Mesendoderm (in vitro differentiated cells): ENCODE measurements around the gene SIRPD.

Experiments used
- DNase-seq: peaks from one replicate; pipeline ENCODE4 v3.0.0; 2013
- H2AK5ac ChIP-seq: 2 replicates; pipeline ENCODE4 v1.6.1; 2013; ENCODE audit warnings: low read length, inconsistent platforms
- H2BK120ac ChIP-seq: 2 replicates; pipeline ENCODE4 v1.6.1; 2013; ENCODE audit warnings: low read depth, mild to moderate bottlenecking, low read length, moderate library complexity, mixed read lengths
- H2BK15ac ChIP-seq: replicated peaks from 2 replicates; pipeline ENCODE4 v1.6.1; 2013; ENCODE audit warnings: low read depth, mild to moderate bottlenecking, moderate library complexity
- H2BK5ac ChIP-seq: 2 replicates; pipeline ENCODE4 v1.6.1; 2013; ENCODE audit warnings: low read length, inconsistent platforms
- H3K18ac ChIP-seq: 2 replicates; pipeline ENCODE4 v1.6.1; 2013; ENCODE audit warnings: mild to moderate bottlenecking, low read length, mixed read lengths
- H3K23ac ChIP-seq: one replicate; pipeline ENCODE4 v1.6.1; 2013; ENCODE audit warnings: low read length
- H3K27ac ChIP-seq: 2 replicates; pipeline ENCODE4 v1.5.1; 2013; ENCODE audit warnings: low read depth, mild to moderate bottlenecking, inconsistent platforms, low read length, moderate library complexity
- H3K27me3 ChIP-seq: 2 replicates; pipeline ENCODE4 v1.6.1; 2013; ENCODE audit warnings: low read length, control low read depth, mild to moderate bottlenecking, inconsistent platforms; ENCODE audit not compliant: insufficient read depth, poor library complexity
- H3K36me3 ChIP-seq: 2 replicates; pipeline ENCODE4 v1.6.1; 2013; ENCODE audit warnings: low read length, inconsistent platforms; ENCODE audit not compliant: control insufficient read depth, insufficient read depth
- H3K4ac ChIP-seq: one replicate; pipeline ENCODE4 v1.6.1; 2013; ENCODE audit warnings: low read depth, mild to moderate bottlenecking, low read length, moderate library complexity
- H3K4me1 ChIP-seq: 2 replicates; pipeline ENCODE4 v1.6.1; 2013; ENCODE audit warnings: low read depth, low read length, inconsistent platforms; ENCODE audit not compliant: control insufficient read depth
- H3K4me2 ChIP-seq: 2 replicates; pipeline ENCODE4 v1.6.1; 2013; ENCODE audit warnings: low read length
- H3K4me3 ChIP-seq: 2 replicates; pipeline ENCODE4 v1.5.1; 2013; ENCODE audit warnings: mild to moderate bottlenecking, low read length
- H3K56ac ChIP-seq: one replicate; pipeline ENCODE4 v1.6.1; 2013; ENCODE audit warnings: low read length
- H3K79me1 ChIP-seq: 2 replicates; pipeline ENCODE4 v1.6.1; 2013; ENCODE audit warnings: low read length, inconsistent platforms
- H3K79me2 ChIP-seq: 2 replicates; pipeline ENCODE4 v1.6.1; 2013; ENCODE audit warnings: mild to moderate bottlenecking, low read length; ENCODE audit not compliant: control insufficient read depth, insufficient read depth
- H3K9ac ChIP-seq: 2 replicates; pipeline ENCODE4 v1.6.1; 2013; ENCODE audit warnings: low read length, inconsistent platforms
- H4K5ac ChIP-seq: one replicate; pipeline ENCODE4 v1.6.1; 2013; ENCODE audit warnings: low read length
- H4K8ac ChIP-seq: one replicate; pipeline ENCODE4 v1.6.1; 2013; ENCODE audit warnings: low read depth, mild to moderate bottlenecking, control low read depth, low read length, moderate library complexity
- WGBS: extraction: QIAGEN DNeasy Blood & Tissue Kit; methylation state at CpG from one replicate; pipeline ENCODE4 v1.1.7; 2013; ENCODE audit warnings: low lambda C conversion rate, missing lambda C conversion rate; ENCODE audit not compliant: insufficient coverage; ENCODE audit errors: extremely low coverage; 5-methylcytosine and 5-hydroxymethylcytosine counted together

The SIRPD gene

GRCh38 chr20:1509237-1509636 lies 48.3 kb downstream of the SIRPD start:
- no peaks in the 10 kb centered on the region for H3K36me3 ChIP-seq
- no peaks in the 10 kb centered on the region for H3K79me1 ChIP-seq
- H2BK15ac ChIP-seq, result no peak overlapping the region
- no peak overlapping the region for H3K4me3 ChIP-seq
- no peaks in the 10 kb centered on the region for H3K79me2 ChIP-seq
- H4K5ac ChIP-seq, result no peak overlapping the region
- H3K27me3 ChIP-seq, result no peaks in the 10 kb centered on the region
- H4K8ac ChIP-seq, result no peak overlapping the region
- no peak overlapping the region for H2BK5ac ChIP-seq
- no peak overlapping the region for H3K4ac ChIP-seq
- WGBS, result no CpG with 5 or more reads among the region's 9 CpGs
- H3K4me1 ChIP-seq, result no peaks in the 10 kb centered on the region
- H2BK120ac ChIP-seq, result no peak overlapping the region
- DNase-seq, result peak; percentile 22
- H3K9ac ChIP-seq, result no peak overlapping the region
- no peak overlapping the region for H3K27ac ChIP-seq
- H3K4me2 ChIP-seq, result no peak overlapping the region
- no peak overlapping the region for H3K23ac ChIP-seq
- H3K18ac ChIP-seq, result no peak overlapping the region
- no peak overlapping the region for H3K56ac ChIP-seq
- H2AK5ac ChIP-seq, result no peak overlapping the region

- no peak overlapping the region for H3K18ac ChIP-seq
- H3K4me1 ChIP-seq, result no peaks in the 10 kb centered on the region
- H3K27ac ChIP-seq, result no peak overlapping the region
- H4K8ac ChIP-seq, result no peak overlapping the region
- no peak overlapping the region for H2BK120ac ChIP-seq
- H3K9ac ChIP-seq, result no peak overlapping the region
- no peak overlapping the region for H2AK5ac ChIP-seq
- H3K36me3 ChIP-seq, result no peaks in the 10 kb centered on the region
- no peak overlapping the region for H3K4me3 ChIP-seq
- no peak overlapping the region for H3K56ac ChIP-seq
- no peaks in the 10 kb centered on the region for H3K27me3 ChIP-seq
- H3K79me2 ChIP-seq, result no peaks in the 10 kb centered on the region
- no peak overlapping the region for H4K5ac ChIP-seq
- no peak for DNase-seq
- H3K4me2 ChIP-seq, result no peak overlapping the region
- no peak overlapping the region for H3K4ac ChIP-seq
- no peak overlapping the region for H2BK15ac ChIP-seq
- H3K23ac ChIP-seq, result no peak overlapping the region
- no peaks in the 10 kb centered on the region for H3K79me1 ChIP-seq
- H2BK5ac ChIP-seq, result no peak overlapping the region
Measured at GRCh38 chr20:1508574-1508973, 48.9 kb downstream of the SIRPD start.

GRCh38 chr20:1507276-1507675 lies 50.2 kb downstream of the SIRPD start:
- H3K36me3 ChIP-seq, result no peaks in the 10 kb centered on the region
- no peak overlapping the region for H3K23ac ChIP-seq
- no peak overlapping the region for H3K27ac ChIP-seq
- no peaks in the 10 kb centered on the region for H3K27me3 ChIP-seq
- no peak overlapping the region for H2BK5ac ChIP-seq
- no peaks in the 10 kb centered on the region for H3K79me1 ChIP-seq
- no peak overlapping the region for H3K56ac ChIP-seq
- no peak for DNase-seq
- H3K9ac ChIP-seq, result no peak overlapping the region
- no peaks in the 10 kb centered on the region for H3K79me2 ChIP-seq
- H3K4ac ChIP-seq, result no peak overlapping the region
- H2BK120ac ChIP-seq, result no peak overlapping the region
- H3K4me3 ChIP-seq, result no peak overlapping the region
- no peak overlapping the region for H4K8ac ChIP-seq
- H2BK15ac ChIP-seq, result no peak overlapping the region
- no peak overlapping the region for H3K4me2 ChIP-seq
- no peaks in the 10 kb centered on the region for H3K4me1 ChIP-seq
- no peak overlapping the region for H2AK5ac ChIP-seq
- no peak overlapping the region for H3K18ac ChIP-seq
- no CpG with 5 or more reads among the region's 3 CpGs for WGBS
- H4K5ac ChIP-seq, result no peak overlapping the region

DNA sequence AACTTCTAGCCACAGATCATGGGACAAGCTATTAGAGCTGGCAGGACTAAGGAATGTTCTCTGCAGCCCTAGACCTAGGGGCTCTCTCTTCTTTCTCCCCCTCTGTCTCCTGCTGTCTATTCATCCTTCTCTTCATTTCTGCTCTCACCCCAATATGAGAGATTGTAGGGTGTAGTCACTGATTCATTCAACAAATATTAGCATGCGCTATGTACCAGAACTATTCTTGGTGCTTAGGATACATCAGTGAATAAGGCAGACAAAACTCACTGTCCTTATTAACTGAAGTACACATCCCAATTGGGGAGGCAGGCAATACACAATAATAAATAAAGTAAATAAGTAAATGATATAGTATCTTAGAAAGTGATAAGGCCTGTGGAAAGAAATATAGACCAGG lies 51.6 kb downstream of the SIRPD start:
- WGBS, result no CpG with 5 or more reads among the region's 1 CpG
- Histone ChIP-seq H2BK120ac (no peak overlapping the region), H3K4me3 (no peak overlapping the region), H4K5ac (no peak overlapping the region), H3K4ac (no peak overlapping the region), H3K79me1 (no peaks in the 10 kb centered on the region), H3K18ac (no peak overlapping the region), H3K27me3 (no peaks in the 10 kb centered on the region), H3K27ac (no peak overlapping the region), H3K9ac (no peak overlapping the region), H3K4me1 (no peaks in the 10 kb centered on the region), H2AK5ac (no peak overlapping the region), H2BK5ac (no peak overlapping the region), H3K4me2 (no peak overlapping the region), H3K23ac (no peak overlapping the region), H3K36me3 (no peaks in the 10 kb centered on the region), H3K56ac (no peak overlapping the region), H3K79me2 (no peaks in the 10 kb centered on the region), H4K8ac (no peak overlapping the region), H2BK15ac (no peak overlapping the region)
- no peak for DNase-seq

DNA sequence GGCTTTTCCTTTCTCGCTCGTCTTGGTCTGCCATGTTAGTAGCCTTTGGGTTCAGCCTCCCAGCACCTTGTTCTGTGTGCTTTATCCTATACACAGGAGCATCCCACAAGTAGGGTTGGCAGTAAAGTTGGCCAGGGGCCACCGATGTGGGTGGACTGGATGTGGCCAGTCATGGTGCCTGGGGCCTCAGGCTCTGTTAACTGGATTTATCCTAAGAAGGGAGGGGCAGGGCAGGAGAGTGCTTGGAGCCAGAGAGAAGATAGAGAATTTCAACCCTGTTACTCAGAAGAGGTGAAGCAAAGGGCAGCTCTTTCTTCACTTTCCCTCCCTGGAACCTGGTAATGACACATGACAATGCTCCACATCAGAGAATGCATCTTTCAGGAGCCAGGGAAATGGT lies 52.1 kb downstream of the SIRPD start:
- no peak overlapping the region for H4K8ac ChIP-seq
- no peaks in the 10 kb centered on the region for H3K79me2 ChIP-seq
- H2BK120ac ChIP-seq, result no peak overlapping the region
- no peak overlapping the region for H3K27ac ChIP-seq
- no peaks in the 10 kb centered on the region for H3K36me3 ChIP-seq
- H3K23ac ChIP-seq, result no peak overlapping the region
- H3K4me2 ChIP-seq, result no peak overlapping the region
- no peak for DNase-seq
- no peak overlapping the region for H3K56ac ChIP-seq
- H2BK15ac ChIP-seq, result no peak overlapping the region
- H3K4ac ChIP-seq, result no peak overlapping the region
- no CpG with 5 or more reads among the region's 3 CpGs for WGBS
- no peaks in the 10 kb centered on the region for H3K27me3 ChIP-seq
- H3K4me3 ChIP-seq, result no peak overlapping the region
- no peak overlapping the region for H3K9ac ChIP-seq
- no peak overlapping the region for H2AK5ac ChIP-seq
- no peak overlapping the region for H3K18ac ChIP-seq
- no peaks in the 10 kb centered on the region for H3K4me1 ChIP-seq
- H4K5ac ChIP-seq, result no peak overlapping the region
- H2BK5ac ChIP-seq, result no peak overlapping the region
- H3K79me1 ChIP-seq, result no peaks in the 10 kb centered on the region

- Histone ChIP-seq H3K4me1 (no peaks in the 10 kb centered on the region), H2BK120ac (no peak overlapping the region), H3K79me2 (no peaks in the 10 kb centered on the region), H3K79me1 (no peaks in the 10 kb centered on the region), H3K18ac (no peak overlapping the region), H3K9ac (no peak overlapping the region), H2BK15ac (no peak overlapping the region), H3K4me2 (no peak overlapping the region), H3K36me3 (no peaks in the 10 kb centered on the region), H2AK5ac (no peak overlapping the region), H2BK5ac (no peak overlapping the region), H3K4me3 (no peak overlapping the region), H3K23ac (no peak overlapping the region), H4K5ac (no peak overlapping the region), H3K4ac (no peak overlapping the region), H3K56ac (no peak overlapping the region), H3K27me3 (no peaks in the 10 kb centered on the region), H3K27ac (no peak overlapping the region), H4K8ac (no peak overlapping the region)
- DNase-seq, result peak; percentile 95
- WGBS, result no CpG with 5 or more reads among the region's 8 CpGs
Measured at GRCh38 chr20:1503564-1504227, 53.8 kb downstream of the SIRPD start.
